Parathyroid adenoma (tissue), 2 donors: ENCODE results near the gene DYNC1I1.

Experiments used
- H2AFZ ChIP-seq: fragments of 300-600 bp; sonication (generic); one replicate; pipeline ENCODE4 v1.7.0; 2017; ENCODE audit warnings: antibody characterized with exemption, mild to moderate bottlenecking
- H3K27ac ChIP-seq: fragments of 300-600 bp; sonication (generic); one replicate; pipeline ENCODE4 v1.7.0; 2017
- H3K27me3 ChIP-seq: fragments of 300-600 bp; sonication (generic); one replicate; pipeline ENCODE4 v1.7.0; 2017; ENCODE audit warnings: low read length; ENCODE audit not compliant: control insufficient read depth, insufficient read depth
- H3K36me3 ChIP-seq: fragments of 300-600 bp; sonication (generic); one replicate; pipeline ENCODE4 v1.7.0; 2017; ENCODE audit warnings: low read length; ENCODE audit not compliant: control insufficient read depth, insufficient read depth
- H3K4me1 ChIP-seq: fragments of 300-600 bp; sonication (generic); one replicate; pipeline ENCODE4 v1.7.0; 2017; ENCODE audit warnings: control low read depth
- H3K4me2 ChIP-seq: fragments of 300-600 bp; sonication (generic); one replicate; pipeline ENCODE4 v1.7.0; 2017; ENCODE audit warnings: low read length
- H3K4me3 ChIP-seq: fragments of 300-600 bp; sonication (generic); one replicate; pipeline ENCODE4 v1.7.0; 2017; ENCODE audit warnings: low read depth, low read length
- H3K79me2 ChIP-seq: fragments of 300-600 bp; sonication (generic); one replicate; pipeline ENCODE4 v1.7.0; 2017; ENCODE audit warnings: control low read depth
- H3K9ac ChIP-seq: fragments of 300-600 bp; sonication (generic); one replicate; pipeline ENCODE4 v1.7.0; 2017; ENCODE audit warnings: mild to moderate bottlenecking
- H3K9me3 ChIP-seq: fragments of 300-600 bp; sonication (generic); one replicate; pipeline ENCODE4 v1.7.0; 2017; ENCODE audit warnings: low read length; ENCODE audit not compliant: control insufficient read depth
- TF ChIP-seq, protein P1 (sequence below): fragments of 300-600 bp; sonication (generic); IDR thresholded peaks from one replicate; pipeline ENCODE4 v1.7.0; 2017; ENCODE audit warnings: antibody characterized with exemption, mild to moderate bottlenecking
- donor health status: primary hyperparathyroidism.

DYNC1I1 gene

DNA sequence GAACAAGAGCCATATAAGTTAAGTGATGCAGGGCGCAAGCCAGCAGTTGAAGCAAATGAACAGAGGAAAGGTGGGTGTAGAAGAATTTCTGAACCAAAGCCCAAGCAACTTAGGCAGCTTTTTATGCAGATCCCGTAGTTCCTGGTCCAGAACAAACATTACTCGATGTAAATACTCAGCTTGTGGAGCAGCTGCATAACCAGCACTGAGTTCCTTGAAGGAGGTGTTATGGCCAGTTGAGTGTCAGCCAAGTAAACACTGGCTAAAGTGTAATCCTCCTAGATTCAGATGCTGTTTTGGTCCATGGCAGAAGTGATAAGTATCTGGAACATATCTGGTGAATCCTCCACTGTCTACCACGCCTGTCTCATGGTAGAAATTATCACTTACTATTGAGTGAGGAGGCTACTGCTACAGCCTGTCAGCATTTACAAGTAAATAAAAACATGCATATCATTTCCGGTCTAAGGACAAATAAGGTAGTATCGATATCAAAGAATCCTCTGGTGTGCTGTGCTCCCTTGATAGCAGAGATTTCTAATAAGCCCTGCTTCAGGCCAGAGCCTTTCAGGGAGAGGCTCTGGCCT, 213.9 kb downstream of the DYNC1I1 start:
- Histone ChIP-seq H3K36me3 (no peaks in the 10 kb centered on the region), H2AFZ (no peak overlapping the region), H3K9ac (no peak overlapping the region), H3K27me3 (no peaks in the 10 kb centered on the region), H3K4me3 (no peak overlapping the region), H3K4me1 (no peaks in the 10 kb centered on the region), H3K4me2 (no peak overlapping the region), H3K27ac (no peak overlapping the region), H3K79me2 (no peaks in the 10 kb centered on the region), H3K9me3 (no peaks in the 10 kb centered on the region)
- TF ChIP-seq, protein P1, sequence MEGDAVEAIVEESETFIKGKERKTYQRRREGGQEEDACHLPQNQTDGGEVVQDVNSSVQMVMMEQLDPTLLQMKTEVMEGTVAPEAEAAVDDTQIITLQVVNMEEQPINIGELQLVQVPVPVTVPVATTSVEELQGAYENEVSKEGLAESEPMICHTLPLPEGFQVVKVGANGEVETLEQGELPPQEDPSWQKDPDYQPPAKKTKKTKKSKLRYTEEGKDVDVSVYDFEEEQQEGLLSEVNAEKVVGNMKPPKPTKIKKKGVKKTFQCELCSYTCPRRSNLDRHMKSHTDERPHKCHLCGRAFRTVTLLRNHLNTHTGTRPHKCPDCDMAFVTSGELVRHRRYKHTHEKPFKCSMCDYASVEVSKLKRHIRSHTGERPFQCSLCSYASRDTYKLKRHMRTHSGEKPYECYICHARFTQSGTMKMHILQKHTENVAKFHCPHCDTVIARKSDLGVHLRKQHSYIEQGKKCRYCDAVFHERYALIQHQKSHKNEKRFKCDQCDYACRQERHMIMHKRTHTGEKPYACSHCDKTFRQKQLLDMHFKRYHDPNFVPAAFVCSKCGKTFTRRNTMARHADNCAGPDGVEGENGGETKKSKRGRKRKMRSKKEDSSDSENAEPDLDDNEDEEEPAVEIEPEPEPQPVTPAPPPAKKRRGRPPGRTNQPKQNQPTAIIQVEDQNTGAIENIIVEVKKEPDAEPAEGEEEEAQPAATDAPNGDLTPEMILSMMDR: no peak

DNA sequence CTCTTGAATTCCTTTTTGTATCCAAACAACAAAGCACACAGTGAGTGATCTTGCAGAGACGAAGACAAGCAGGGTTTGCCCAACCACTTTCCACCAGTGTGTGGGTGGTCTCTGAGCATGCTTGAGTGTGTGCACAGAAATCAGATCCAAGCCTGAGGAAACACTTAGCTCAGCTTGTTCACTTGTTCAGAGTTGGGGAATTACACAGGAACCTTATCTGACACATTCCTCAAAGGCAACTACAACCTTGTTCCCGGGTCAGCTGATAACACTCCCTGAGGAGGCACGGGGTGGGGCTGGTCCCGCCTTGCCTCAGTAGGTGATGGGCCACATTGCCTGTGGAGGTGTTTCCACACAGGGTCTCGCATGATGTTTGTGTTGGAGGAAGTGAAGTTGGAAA, 216.9 kb downstream of the DYNC1I1 start:
- H3K4me2 ChIP-seq: no peak overlapping the region
- no peak overlapping the region for H3K4me3 ChIP-seq
- no peaks in the 10 kb centered on the region for H3K4me1 ChIP-seq
- no peaks in the 10 kb centered on the region for H3K27me3 ChIP-seq
- no peak overlapping the region for H3K27ac ChIP-seq
- no peak overlapping the region for H2AFZ ChIP-seq
- H3K9me3 ChIP-seq: no peaks in the 10 kb centered on the region
- no peaks in the 10 kb centered on the region for H3K79me2 ChIP-seq
- no peaks in the 10 kb centered on the region for H3K36me3 ChIP-seq
- TF ChIP-seq, protein P1: no peak
- no peak overlapping the region for H3K9ac ChIP-seq

DNA sequence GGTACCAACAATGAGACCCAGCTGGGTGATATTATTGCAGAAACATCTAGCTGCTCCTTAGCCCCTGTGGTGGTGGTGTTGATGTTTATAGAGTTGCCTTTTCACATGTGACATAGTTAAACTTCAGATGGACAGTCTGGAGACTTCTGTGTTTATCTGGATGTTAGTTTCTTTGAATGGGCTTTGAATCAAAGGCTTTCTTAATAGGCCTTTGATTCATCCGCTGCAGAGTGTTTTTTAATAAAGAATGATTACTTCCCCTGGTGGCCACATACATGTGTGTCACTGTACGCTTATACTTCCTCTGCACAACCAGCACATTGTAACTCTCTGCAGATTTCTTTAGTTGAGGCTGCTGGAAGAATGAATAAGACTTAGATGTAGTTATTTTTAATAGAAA, 221.0 kb downstream of the DYNC1I1 start:
- Histone ChIP-seq H3K4me3 (no peak overlapping the region), H3K9ac (no peak overlapping the region)
- TF ChIP-seq, protein P1: no peak

DNA sequence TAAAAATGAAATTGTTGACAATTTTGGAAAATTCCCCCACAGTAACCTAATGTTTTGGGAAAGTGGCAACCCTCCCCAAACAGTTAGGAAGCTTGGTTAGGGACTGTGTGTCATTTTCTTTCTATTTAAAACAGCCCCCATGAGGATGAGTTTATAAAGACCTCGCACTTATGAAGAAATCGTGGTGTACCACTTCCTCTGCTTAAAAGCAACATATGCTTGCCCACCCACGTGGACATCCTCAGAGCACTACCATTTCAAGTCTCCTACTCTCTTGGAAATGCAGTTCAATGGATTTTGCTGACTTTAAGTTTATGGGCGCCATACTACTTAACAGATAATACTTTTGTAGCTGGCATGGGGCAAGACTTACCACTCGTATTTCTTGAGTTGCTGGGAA, 223.8 kb downstream of the DYNC1I1 start:
- H2AFZ ChIP-seq: no peak overlapping the region
- TF ChIP-seq, protein P1: no peak
- no peaks in the 10 kb centered on the region for H3K36me3 ChIP-seq
- H3K4me1 ChIP-seq: peaks cover 5% of the 10 kb centered on the region
- H3K79me2 ChIP-seq: no peaks in the 10 kb centered on the region
- H3K9me3 ChIP-seq: no peaks in the 10 kb centered on the region
- H3K9ac ChIP-seq: no peak overlapping the region
- no peak overlapping the region for H3K4me2 ChIP-seq
- no peaks in the 10 kb centered on the region for H3K27me3 ChIP-seq
- no peak overlapping the region for H3K27ac ChIP-seq
- no peak overlapping the region for H3K4me3 ChIP-seq

More for the DNA sequence above, 221.0 kb downstream of the DYNC1I1 start:
- Histone ChIP-seq H3K79me2 (no peaks in the 10 kb centered on the region), H3K27ac (no peak overlapping the region), H3K4me1 (peaks cover 5% of the 10 kb centered on the region), H3K9me3 (no peaks in the 10 kb centered on the region), H2AFZ (no peak overlapping the region), H3K4me2 (no peak overlapping the region), H3K36me3 (no peaks in the 10 kb centered on the region), H3K27me3 (no peaks in the 10 kb centered on the region)

DNA sequence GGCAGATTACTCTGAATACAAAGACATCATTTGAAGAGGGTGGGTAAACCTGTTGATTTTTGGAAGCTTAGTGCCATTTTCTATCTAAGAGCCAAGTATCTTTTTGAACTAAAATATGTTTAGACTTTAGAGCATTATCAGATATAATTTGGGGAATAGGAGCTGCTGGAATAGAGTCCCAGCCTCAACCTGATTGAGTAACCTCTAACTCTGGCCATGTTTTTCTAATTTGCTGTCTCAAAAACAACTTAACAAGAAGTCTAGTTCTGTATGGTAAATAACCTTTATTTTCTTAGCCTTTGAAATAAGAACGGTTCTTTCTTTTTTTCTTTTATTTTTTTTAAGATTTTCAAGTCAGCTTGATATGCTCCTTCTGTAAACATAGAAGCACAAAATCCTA, 224.5 kb downstream of the DYNC1I1 start:
- TF ChIP-seq, protein P1: no peak
- no peaks in the 10 kb centered on the region for H3K79me2 ChIP-seq
- peaks cover 5% of the 10 kb centered on the region for H3K4me1 ChIP-seq

More for the DNA sequence above, 224.5 kb downstream of the DYNC1I1 start:
- H3K36me3 ChIP-seq: no peaks in the 10 kb centered on the region
- no peaks in the 10 kb centered on the region for H3K9me3 ChIP-seq
- no peaks in the 10 kb centered on the region for H3K27me3 ChIP-seq
- no peak overlapping the region for H3K27ac ChIP-seq
- no peak overlapping the region for H2AFZ ChIP-seq
- no peak overlapping the region for H3K4me3 ChIP-seq
- no peak overlapping the region for H3K4me2 ChIP-seq
- no peak overlapping the region for H3K9ac ChIP-seq
